ENCODE data around the gene PA2G4. TPM values are rescaled to one million over a fixed set of nuclear protein-coding genes. Genes with fewer than 3 reads are reported as not detected.
"Not testable (repeated sequence)": the region's sequence is repeated elsewhere in the genome, so short reads cannot be mapped to it uniquely, and the experiment has no call there.

The PA2G4 gene
- total RNA-seq, 2 experiments from 2014 or later = 399 to 410 TPM

GRCh38 chr12:56153678-56154065, 49.3 kb downstream of the PA2G4 start:
- DNase-seq = no peak
- ChIA-PET POLR2A (no interaction called here), CTCF (interaction anchor here (1.0 to 2.2 kb wide), 3 partner anchors 27 to 36 kb away, joined by 5 to 7 read pairs (median 6); partner anchors contain the start of genes SMARCC2 and ZC3H10)
- H3K4me3 Mint-ChIP-seq = peak overlapping the region; percentile 78
- intact Hi-C loops (cut with micrococcal nuclease) = loop anchor here (2.0 kb wide), 2 partner anchors 69 to 223 kb away; partner anchors contain the start of gene DGKA
- H3K27ac Mint-ChIP-seq = no peak overlapping the region
- peaks cover 15% of the 10 kb centered on the region for H3K36me3 Mint-ChIP-seq
- no peaks in the 10 kb centered on the region for H3K9me3 Mint-ChIP-seq
- no peaks in the 10 kb centered on the region for H3K27me3 Mint-ChIP-seq
- peaks cover 36% of the 10 kb centered on the region for H3K4me1 Mint-ChIP-seq (ENCODE audit: low read depth)

GRCh38 chr12:56154246-56154771, 50.0 kb downstream of the PA2G4 start:
- no peak for DNase-seq
- Mint-ChIP-seq H3K27ac (no peak overlapping the region), H3K27me3 (no peaks in the 10 kb centered on the region), H3K4me3 (no peak overlapping the region), H3K9me3 (no peaks in the 10 kb centered on the region), H3K4me1 (ENCODE audit: low read depth) (peaks cover 36% of the 10 kb centered on the region), H3K36me3 (peaks cover 21% of the 10 kb centered on the region)
- POLR2A ChIA-PET = interaction anchor here (1.0 to 1.6 kb wide), 2 partner anchors 36 to 50 kb away, joined by 5 read pairs; partner anchors contain the start of genes PA2G4 and SMARCC2
- CTCF ChIA-PET = interaction anchor here (1.0 to 2.2 kb wide), 4 partner anchors 28 to 104 kb away, joined by 3 to 7 read pairs (median 6); partner anchors contain the start of genes ANKRD52, SMARCC2 and ZC3H10
- intact Hi-C loops (cut with micrococcal nuclease) = no loop called here

- no peak for DNase-seq
- Mint-ChIP-seq H3K4me1 (ENCODE audit: low read depth) (peaks cover 37% of the 10 kb centered on the region), H3K27me3 (no peaks in the 10 kb centered on the region), H3K4me3 (no peak overlapping the region), H3K36me3 (peaks cover 26% of the 10 kb centered on the region), H3K27ac (no peak overlapping the region), H3K9me3 (no peaks in the 10 kb centered on the region)
- POLR2A ChIA-PET = interaction anchor here (1.0 to 1.6 kb wide), 2 partner anchors 35 to 50 kb away, joined by 5 read pairs; partner anchors contain the start of genes PA2G4 and SMARCC2
- intact Hi-C loops (cut with micrococcal nuclease) = no loop called here
- CTCF ChIA-PET = interaction anchor here (0.8 to 2.2 kb wide), 6 partner anchors 26 to 103 kb away, joined by 3 to 7 read pairs (median 4); partner anchors contain the start of genes ANKRD52, SMARCC2 and ZC3H10
These were observed 50.5 kb downstream of the PA2G4 start for GRCh38 chr12:56154818-56155217.

- peak overlapping the region; percentile 1 for H3K4me3 Mint-ChIP-seq
- DNase-seq = no peak
- H3K27me3 Mint-ChIP-seq = no peaks in the 10 kb centered on the region
- CTCF ChIA-PET = interaction anchor here (0.8 to 2.2 kb wide), 4 partner anchors 27 to 103 kb away, joined by 3 to 6 read pairs (median 3); partner anchors contain the start of genes ANKRD52, SMARCC2 and ZC3H10
- H3K27ac Mint-ChIP-seq = no peak overlapping the region
- peaks cover 32% of the 10 kb centered on the region for H3K36me3 Mint-ChIP-seq
- no peaks in the 10 kb centered on the region for H3K9me3 Mint-ChIP-seq
- intact Hi-C loops (cut with micrococcal nuclease) = no loop called here
- POLR2A ChIA-PET = interaction anchor here (1.0 to 1.6 kb wide), 2 partner anchors 34 to 51 kb away, joined by 5 read pairs; partner anchors contain the start of genes PA2G4 and SMARCC2
- peaks cover 39% of the 10 kb centered on the region for H3K4me1 Mint-ChIP-seq (ENCODE audit: low read depth)
These were observed 51.0 kb downstream of the PA2G4 start for GRCh38 chr12:56155256-56155845.

DNA sequence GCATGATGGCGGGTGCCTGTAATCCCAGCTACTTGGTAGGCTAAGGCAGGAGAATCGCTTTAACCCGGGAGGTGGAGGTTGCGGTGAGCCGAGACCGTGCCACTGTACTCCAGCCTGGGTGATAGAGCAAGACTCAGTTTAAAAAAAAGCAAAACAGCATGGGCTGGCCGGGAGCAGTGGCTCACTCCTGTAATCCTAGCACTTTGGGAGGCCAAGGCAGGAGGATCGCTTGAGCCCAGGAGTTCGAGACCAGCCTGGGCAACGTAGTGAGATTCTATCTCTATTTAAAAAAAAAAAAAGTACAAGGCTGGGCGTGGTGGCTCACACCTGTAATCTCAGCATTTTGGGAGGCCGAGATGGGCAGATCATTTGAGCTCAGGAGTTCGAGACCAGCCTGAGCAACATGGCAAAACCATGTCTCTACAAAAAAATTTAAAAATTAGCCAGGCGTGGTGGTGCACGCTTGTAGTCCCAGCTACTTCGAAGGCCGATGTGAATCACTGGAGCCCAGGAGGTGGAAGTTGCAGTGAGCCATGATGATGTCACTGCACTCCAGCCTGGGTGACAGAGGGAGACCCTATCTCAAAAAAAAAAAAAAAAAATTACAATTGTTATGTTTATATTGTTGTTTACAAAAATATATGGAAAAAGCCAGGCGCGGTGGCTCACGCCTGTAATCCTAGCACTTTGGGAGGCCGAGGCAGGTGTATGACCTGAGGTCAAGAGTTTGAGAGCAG, 52.3 kb downstream of the PA2G4 start:
- H3K4me3 Mint-ChIP-seq = peak overlapping the region; percentile 95
- ChIA-PET POLR2A (interaction anchor here (0.9 to 1.4 kb wide), 2 partner anchors 33 to 38 kb away, joined by 3 to 6 read pairs; partner anchors contain the start of genes SMARCC2 and ZC3H10), CTCF (interaction anchor here (0.6 to 1.3 kb wide), 4 partner anchors 30 to 85 kb away, joined by 3 to 5 read pairs (median 3); partner anchors contain the start of gene ZC3H10)
- H3K36me3 Mint-ChIP-seq = peaks cover 45% of the 10 kb centered on the region
- H3K9me3 Mint-ChIP-seq; intact Hi-C loops (cut with micrococcal nuclease); DNase-seq; H3K27me3 Mint-ChIP-seq: not testable (repeated sequence)
- H3K4me1 Mint-ChIP-seq (ENCODE audit: low read depth) = peaks cover 39% of the 10 kb centered on the region
- H3K27ac Mint-ChIP-seq = peak overlapping the region; percentile 98

GRCh38 chr12:56157201-56158028, 53.1 kb downstream of the PA2G4 start:
- Mint-ChIP-seq H3K9me3 (no peaks in the 10 kb centered on the region), H3K27ac (peak overlapping the region; percentile 98), H3K4me1 (ENCODE audit: low read depth) (peaks cover 43% of the 10 kb centered on the region), H3K27me3 (no peaks in the 10 kb centered on the region), H3K4me3 (peak overlapping the region; percentile 95), H3K36me3 (peaks cover 49% of the 10 kb centered on the region)
- intact Hi-C loops (cut with micrococcal nuclease) = loop anchor here (1.0 to 2.0 kb wide), 4 partner anchors 31 to 181 kb away; partner anchors contain the start of genes CS, IL23A and ZC3H10
- peak; percentile 72 for DNase-seq
- CTCF ChIA-PET = interaction anchor here (0.9 to 6.2 kb wide), 7 partner anchors 31 to 41 kb away, joined by 3 to 48 read pairs (median 6); partner anchors contain the start of genes ESYT1, RPL41, SMARCC2 and ZC3H10
- POLR2A ChIA-PET = interaction anchor here (0.9 to 2.4 kb wide), 7 partner anchors 29 to 54 kb away, joined by 3 to 17 read pairs (median 10); partner anchors contain the start of genes ESYT1, SMARCC2 and ZC3H10

- H3K4me1 Mint-ChIP-seq (ENCODE audit: low read depth) = peaks cover 42% of the 10 kb centered on the region
- intact Hi-C loops (cut with micrococcal nuclease) = loop anchor here (1.0 to 2.0 kb wide), 4 partner anchors 32 to 180 kb away; partner anchors contain the start of genes CS, IL23A and ZC3H10
- peak within 1 kb of the TSS; percentile 95 for H3K4me3 Mint-ChIP-seq
- peak within 1 kb of the TSS; percentile 98 for H3K27ac Mint-ChIP-seq
- CTCF ChIA-PET = interaction anchor here (1.4 to 6.2 kb wide), 6 partner anchors 30 to 63 kb away, joined by 4 to 48 read pairs (median 10); partner anchors contain the start of genes ESYT1, RNF41, RPL41 and SMARCC2
- DNase-seq = peak; percentile 95
- H3K9me3 Mint-ChIP-seq = no peaks in the 10 kb centered on the region
- POLR2A ChIA-PET = interaction anchor here (0.6 to 2.4 kb wide), 9 partner anchors 9 to 366 kb away, joined by 3 to 17 read pairs (median 5); partner anchors contain the start of genes ESYT1, SMARCC2 and ZC3H10
- H3K36me3 Mint-ChIP-seq = peaks cover 51% of the 10 kb centered on the region
- no peaks in the 10 kb centered on the region for H3K27me3 Mint-ChIP-seq
These were observed 53.9 kb downstream of the PA2G4 start, which contains the start of gene MYL6 for GRCh38 chr12:56158029-56158925. TSS of gene MYL6 (plus strand) at chr12:56158359. CDS start at chr12:56158402, 43 bp downstream.

- ChIA-PET POLR2A (interaction anchor here (0.7 to 2.4 kb wide), 6 partner anchors 9 to 41 kb away, joined by 3 to 17 read pairs (median 13); partner anchors contain the start of genes ESYT1, SMARCC2 and ZC3H10), CTCF (interaction anchor here (1.4 to 6.2 kb wide), 6 partner anchors 30 to 63 kb away, joined by 4 to 48 read pairs (median 10); partner anchors contain the start of genes ESYT1, RNF41, RPL41 and SMARCC2)
- H3K4me3 Mint-ChIP-seq = peak overlapping the region; percentile 95
- peak; percentile 42 for DNase-seq
- peak overlapping the region; percentile 98 for H3K27ac Mint-ChIP-seq
- H3K9me3 Mint-ChIP-seq = no peaks in the 10 kb centered on the region
- peaks cover 59% of the 10 kb centered on the region for H3K36me3 Mint-ChIP-seq
- intact Hi-C loops (cut with micrococcal nuclease) = loop anchor here (1.0 to 2.0 kb wide), 4 partner anchors 33 to 179 kb away; partner anchors contain the start of genes CS, IL23A and ZC3H10
- H3K4me1 Mint-ChIP-seq (ENCODE audit: low read depth) = peaks cover 37% of the 10 kb centered on the region
- H3K27me3 Mint-ChIP-seq = no peaks in the 10 kb centered on the region
These were observed 54.6 kb downstream of the PA2G4 start for GRCh38 chr12:56158926-56159461.

GRCh38 chr12:56159482-56160192, 55.3 kb downstream of the PA2G4 start:
- Mint-ChIP-seq H3K27ac (peak overlapping the region; percentile 98), H3K4me3 (peak overlapping the region; percentile 95), H3K36me3 (peaks cover 64% of the 10 kb centered on the region), H3K4me1 (ENCODE audit: low read depth) (peaks cover 35% of the 10 kb centered on the region), H3K9me3 (no peaks in the 10 kb centered on the region), H3K27me3 (no peaks in the 10 kb centered on the region)
- POLR2A ChIA-PET = interaction anchor here (0.6 to 4.5 kb wide), 9 partner anchors 10 to 43 kb away, joined by 3 to 19 read pairs (median 10); partner anchors contain the start of genes ESYT1, SMARCC2 and ZC3H10
- intact Hi-C loops (cut with micrococcal nuclease) = loop anchor here (1.0 to 2.0 kb wide), 2 partner anchors 7 to 141 kb away; partner anchors contain the start of genes CS and MYL6B
- DNase-seq = no peak
- CTCF ChIA-PET = interaction anchor here (1.4 to 6.2 kb wide), 6 partner anchors 29 to 62 kb away, joined by 4 to 48 read pairs (median 10); partner anchors contain the start of genes ESYT1, RNF41, RPL41 and SMARCC2
